Spleen (tissue), 11 donors: ENCODE data around the gene PLCB1. TPM values are rescaled to one million over a fixed set of nuclear protein-coding genes. Genes with fewer than 3 reads are reported as not detected.
"Not testable (repeated sequence)": the region's sequence is repeated elsewhere in the genome, so short reads cannot be mapped to it uniquely, and the experiment has no call there.

Source experiments
- DNase-seq: peaks from one replicate; pipeline ENCODE4 v3.0.0-alpha.2; 2020
- H3K27ac ChIP-seq, 8 donors: fragments of 200-600 bp; sonication (generic) in 7 of 8; 1 replicate in 4 of 8; 2 replicates in 4 of 8; pipeline versions ENCODE4 v1.5.0 to v1.8.0; 2016 to 2021; ENCODE audit warnings: inconsistent platforms in 4 of 8, mild to moderate bottlenecking in 4 of 8, moderate library complexity in 1 of 8
- H3K27me3 ChIP-seq, 7 donors: fragments of 200-600 bp; sonication (generic) in 6 of 7; replicated peaks in 1 of 7; 1 replicate in 4 of 7; 2 replicates in 3 of 7; pipeline versions ENCODE4 v1.5.0 to v1.8.0; 2016 to 2021; ENCODE audit warnings: inconsistent platforms in 3 of 7, mild to moderate bottlenecking in 1 of 7
- H3K36me3 ChIP-seq, 6 donors: fragments of 200-600 bp; sonication (generic) in 5 of 6; 1 replicate in 4 of 6; 2 replicates in 2 of 6; pipeline versions ENCODE4 v1.5.0 to v1.8.0; 2016 to 2021; ENCODE audit warnings: inconsistent platforms in 2 of 6
- H3K4me1 ChIP-seq, 6 donors: fragments of 200-600 bp; sonication (generic) in 5 of 6; 1 replicate in 3 of 6; 2 replicates in 3 of 6; pipeline versions ENCODE4 v1.5.0 to v1.8.0; 2016 to 2021; ENCODE audit warnings: inconsistent platforms in 3 of 6
- H3K4me3 ChIP-seq, 8 donors: fragments of 200-600 bp; sonication (generic) in 7 of 8; 1 replicate in 4 of 8; 2 replicates in 4 of 8; pipeline versions ENCODE4 v1.5.0 to v1.8.0; 2016 to 2021; ENCODE audit warnings: inconsistent platforms in 4 of 8, mild to moderate bottlenecking in 4 of 8, moderate library complexity in 2 of 8
- H3K9me3 ChIP-seq, 8 donors: fragments of 200-600 bp; sonication (generic) in 7 of 8; 1 replicate in 4 of 8; 2 replicates in 4 of 8; pipeline versions ENCODE4 v1.5.0 to v1.8.0; 2016 to 2021; ENCODE audit warnings: inconsistent platforms in 4 of 8
- CTCF ChIP-seq, 11 experiments: fragments of 200-600 bp in 7 of 11; fragments of 450-650 bp in 4 of 11; sonication (generic) in 4 of 11; IDR thresholded peaks in 8 of 11; conservative IDR thresholded peaks in 3 of 11; 1 replicate in 7 of 11; 2 replicates in 4 of 11; pipeline versions ENCODE4 v1.4.0 to v1.8.0; 2016 to 2021; ENCODE audit warnings: antibody characterized with exemption in 11 of 11, inconsistent platforms in 4 of 11, mild to moderate bottlenecking in 1 of 11
- POLR2A ChIP-seq, 3 donors: fragments of 450-650 bp; IDR thresholded peaks; one replicate each; pipeline ENCODE4 v1.5.1; 2017; ENCODE audit warnings: antibody characterized with exemption in 3 of 3, mild to moderate bottlenecking in 1 of 3
- POLR2AphosphoS5 ChIP-seq, 3 donors: sonication (generic); formaldehyde crosslinking; IDR thresholded peaks; one replicate each; pipeline ENCODE4 v1.5.1; 2017; ENCODE audit warnings: antibody characterized with exemption in 3 of 3
- WGBS, 5 donors: extraction: QIAGEN DNeasy Blood & Tissue Kit in 3 of 5; methylation state at CpG; one replicate each; pipeline versions ENCODE4 v1.1.5 to v1.1.7; 2013 to 2018; 5-methylcytosine and 5-hydroxymethylcytosine counted together
- intact Hi-C: fragments of 100-400 bp; cut with DNase I; formaldehyde crosslinking; loops from one replicate; pipeline ENCODE4 v1.15.0; 2023; ENCODE audit warnings: low total_unique reads
- polyA plus RNA-seq, 3 donors: library from polyadenylated mRNA; stranded (reverse); fragments of 200-250 nt; gene quantifications; one replicate each; pipeline ENCODE4 v1.2.1, GENCODE V29; 2013
- total RNA-seq, 7 donors: library from RNA; depleted of rRNA in 3 of 7; stranded (reverse); fragments of >200 nt in 3 of 7; fragmentation: NEBNext Ultra II Directional in 4 of 7; extraction: Animal tissue kit (Norgen Biotek cat#: 25700) in 4 of 7; gene quantifications; one replicate each; pipeline versions ENCODE4 v1.1.0 to v1.2.1, GENCODE V29; 2016 to 2021
- donor health status: healthy with polysubstance abuse.
- donor health status: DM: no; HTN: no; CAD: no; lungs with moderate emphysema.
- donor health status: DM: no; HTN: no; CAD: no.
- donor health status: Bipolar disorder and iron deficiency.
- donor health status: healthy.
- donor health status: DM: no; HTN: no; CAD: no.
- donor health status: DM: yes; HTN: yes; CAD: no.

Gene PLCB1
- total and polyA plus RNA-seq, 10 donors, result 1.0 to 33.7 (median 16.2) TPM

GRCh38 chr20:8851446-8851845, 719.4 kb downstream of the PLCB1 start:
- no peaks in the 10 kb centered on the region for H3K36me3 ChIP-seq
- no peaks in the 10 kb centered on the region for H3K9me3 ChIP-seq
- H3K27me3 ChIP-seq, result no peaks in the 10 kb centered on the region
- no peak overlapping the region for H3K27ac ChIP-seq
- peaks cover 0 to 8% (median 0%) of the 10 kb centered on the region in 6 donors for H3K4me1 ChIP-seq
- no peak for TF ChIP-seq POLR2AphosphoS5 (IDR thresholded peaks at IDR 0.05)
- TF ChIP-seq POLR2A (IDR thresholded peaks at IDR 0.05), result no peak
- TF ChIP-seq CTCF (IDR thresholded peaks at IDR 0.05 in 8 of 11, conservative IDR thresholded peaks at IDR 0.05 in 3 of 11), result no peak
- no peak for DNase-seq
- intact Hi-C loops, result loop anchor here (10.0 kb wide), 1 partner anchor 503 kb away; no protein-coding TSS in a partner anchor
- 63 to 89% (median 72%) methylated on average over 1 of the region's 1 CpG for WGBS, 5 donors
- H3K4me3 ChIP-seq, result no peak overlapping the region

- H3K27ac ChIP-seq, H3K9me3 ChIP-seq, DNase-seq, H3K4me1 ChIP-seq, H3K4me3 ChIP-seq, H3K27me3 ChIP-seq, H3K36me3 ChIP-seq: not testable (repeated sequence)
- intact Hi-C loops, result loop anchor here (10.0 kb wide), 1 partner anchor 503 kb away; no protein-coding TSS in a partner anchor
- WGBS, 5 donors, result 84 to 97% (median 94%) methylated on average over 2 of the region's 2 CpGs
Measured at GRCh38 chr20:8851919-8852318, 719.9 kb downstream of the PLCB1 start.

- not testable (repeated sequence) for H3K27me3 ChIP-seq, H3K27ac ChIP-seq, H3K4me1 ChIP-seq, H3K36me3 ChIP-seq, DNase-seq, H3K4me3 ChIP-seq, H3K9me3 ChIP-seq
- intact Hi-C loops, result loop anchor here (10.0 kb wide), 1 partner anchor 502 kb away; no protein-coding TSS in a partner anchor
- WGBS, 5 donors, result 62 to 88% (median 68%) methylated on average over 3 of the region's 3 CpGs
Measured at GRCh38 chr20:8853211-8853610, 721.1 kb downstream of the PLCB1 start.

- no peak overlapping the region for H3K4me3 ChIP-seq
- no peak for TF ChIP-seq POLR2AphosphoS5 (IDR thresholded peaks at IDR 0.05)
- no peak for TF ChIP-seq POLR2A (IDR thresholded peaks at IDR 0.05)
- TF ChIP-seq CTCF (IDR thresholded peaks at IDR 0.05 in 8 of 11, conservative IDR thresholded peaks at IDR 0.05 in 3 of 11), result peak; percentile 45 to 79 (median 74)
- DNase-seq, result no peak
- H3K27ac ChIP-seq, result peak overlapping the region in 2 of 8 donors; percentile 39 to 41
- H3K4me1 ChIP-seq, result peaks cover 0 to 8% (median 0%) of the 10 kb centered on the region in 6 donors
- H3K36me3 ChIP-seq, result no peaks in the 10 kb centered on the region
- WGBS, 5 donors, result 22 to 30% (median 23%) methylated on average over 6 of the region's 6 CpGs
- intact Hi-C loops, result loop anchor here (10.0 kb wide), 1 partner anchor 501 kb away; no protein-coding TSS in a partner anchor
- H3K9me3 ChIP-seq, result no peaks in the 10 kb centered on the region
- H3K27me3 ChIP-seq, result no peaks in the 10 kb centered on the region
Measured at GRCh38 chr20:8853805-8854338, 721.8 kb downstream of the PLCB1 start.

GRCh38 chr20:8854571-8854970, 722.5 kb downstream of the PLCB1 start:
- H3K27me3 ChIP-seq, result no peaks in the 10 kb centered on the region
- TF ChIP-seq POLR2AphosphoS5 (IDR thresholded peaks at IDR 0.05) (no peak), CTCF (IDR thresholded peaks at IDR 0.05 in 8 of 11, conservative IDR thresholded peaks at IDR 0.05 in 3 of 11) (no peak), POLR2A (IDR thresholded peaks at IDR 0.05) (no peak)
- intact Hi-C loops, result loop anchor here (10.0 kb wide), 1 partner anchor 500 kb away; no protein-coding TSS in a partner anchor
- peaks cover 0 to 8% (median 0%) of the 10 kb centered on the region in 6 donors for H3K4me1 ChIP-seq
- no peak overlapping the region for H3K4me3 ChIP-seq
- peak overlapping the region in 2 of 8 donors; percentile 39 to 41 for H3K27ac ChIP-seq
- no peaks in the 10 kb centered on the region for H3K36me3 ChIP-seq
- WGBS, 5 donors, result 70 to 86% (median 75%) methylated on average over 12 of the region's 12 CpGs
- no peak for DNase-seq
- H3K9me3 ChIP-seq, result no peaks in the 10 kb centered on the region
